OCI-LY7 (cell line): ENCODE results near the gene PPFIA3.
"Not testable (repeated sequence)": the region's sequence is repeated elsewhere in the genome, so short reads cannot be mapped to it uniquely, and the experiment has no call there.

Source experiments
- CTCF ChIP-seq: fragments of 200-600 bp; sonication (generic); conservative IDR thresholded peaks from 2 replicates; pipeline ENCODE4 v1.5.1; 2014; ENCODE audit warnings: mild to moderate bottlenecking, antibody characterized with exemption, low read length, moderate library complexity, mixed read lengths
- EZH2phosphoT487 ChIP-seq: fragments of 200-600 bp; sonication (generic); IDR thresholded peaks from 2 replicates; pipeline ENCODE4 v1.6.1; 2018; ENCODE audit warnings: low read depth, borderline replicate concordance, mild to moderate bottlenecking, mixed run types, antibody characterized with exemption, low read length, moderate library complexity, mixed read lengths

DNA sequence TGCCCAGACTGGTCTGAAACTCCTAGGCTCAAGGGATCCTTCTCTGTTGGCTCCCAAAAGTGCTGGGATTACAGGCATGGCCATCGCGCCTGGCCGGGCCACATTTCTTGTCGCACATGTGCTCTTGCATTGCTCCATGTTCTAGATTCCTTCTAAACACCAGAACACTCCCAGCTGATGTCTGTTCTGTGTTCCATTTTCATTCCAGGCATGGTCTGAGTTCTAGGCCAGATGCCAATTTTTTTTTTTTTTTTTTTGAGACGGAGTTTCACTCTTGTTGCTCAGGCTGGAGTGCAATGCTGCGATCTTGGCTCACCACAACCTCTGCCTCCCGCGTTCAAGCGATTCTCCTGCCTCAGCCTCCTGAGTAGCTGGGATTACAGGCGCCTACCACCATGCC lies 2.5 kb downstream of the PPFIA3 start:
- TF ChIP-seq CTCF, EZH2phosphoT487: not testable (repeated sequence)
